ENCODE measurements around the gene FBXO2.

The FBXO2 gene

DNA sequence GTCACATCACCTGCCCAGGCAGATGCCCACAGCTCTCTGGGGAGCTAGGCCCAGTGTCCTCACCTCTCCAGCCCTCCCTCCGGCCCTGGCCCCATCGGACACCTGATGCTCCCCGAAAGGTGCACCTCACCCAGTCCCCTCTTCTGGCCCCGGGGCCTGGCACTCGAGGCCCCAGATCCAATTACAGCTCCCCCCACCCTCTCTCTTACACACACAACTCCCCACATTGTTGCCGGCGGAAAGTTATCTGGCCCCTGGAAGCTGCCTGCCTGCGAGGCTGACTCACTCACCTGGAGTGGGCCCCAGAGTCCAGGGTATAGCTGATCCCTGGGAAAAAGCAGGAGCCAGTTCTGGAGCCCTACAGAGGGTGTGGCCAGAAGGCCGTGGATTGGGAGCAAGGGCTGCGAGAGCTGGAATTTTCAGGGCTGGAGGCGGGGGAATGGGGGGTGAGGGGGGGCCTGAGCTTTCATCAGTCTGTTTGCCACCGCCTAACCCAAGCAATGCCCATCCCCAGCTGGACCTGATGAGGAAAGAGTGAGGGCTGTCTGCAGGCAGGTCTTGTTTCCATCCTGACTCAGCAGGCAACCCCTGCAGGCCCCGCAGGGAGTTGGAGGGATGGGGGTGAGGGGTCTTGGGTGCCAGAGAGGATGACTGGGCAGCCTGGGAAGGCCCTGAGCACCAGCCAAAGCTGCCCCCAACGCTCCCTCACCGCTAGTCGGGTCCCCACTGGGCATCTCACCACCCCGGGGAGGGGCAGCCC lies 948 bp downstream of the FBXO2 start:
- peak; percentile 56 for DNase-seq (ENCODE audit: low read depth)

DNA sequence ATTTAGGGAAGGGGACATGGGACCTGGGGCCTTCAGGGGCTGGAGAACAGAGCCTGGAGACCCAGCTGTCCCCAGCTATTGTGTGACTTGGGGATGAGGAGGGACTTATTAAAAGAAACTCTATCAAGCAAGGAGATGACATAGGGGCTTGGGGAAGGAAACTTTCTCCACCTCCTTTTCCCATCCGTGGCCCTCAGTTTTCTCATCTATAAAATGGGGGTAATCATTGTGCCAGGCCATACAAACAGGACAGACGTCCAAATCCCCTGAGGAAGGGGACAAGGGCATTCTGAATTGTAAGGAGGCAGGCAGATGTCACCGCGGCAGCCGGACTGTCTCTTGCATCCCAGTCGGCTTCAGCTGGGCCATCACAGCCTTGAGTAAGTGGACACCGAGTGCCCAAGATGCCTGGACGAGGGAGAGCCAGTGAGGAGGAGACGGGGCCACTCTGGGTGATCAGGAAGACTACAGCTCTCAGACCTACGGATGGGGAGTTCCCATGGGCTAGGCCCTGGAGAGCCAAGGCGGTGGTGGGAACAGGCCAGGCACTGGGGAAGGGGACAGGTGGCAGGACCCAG lies 1.9 kb downstream of the FBXO2 start:
- DNase-seq (ENCODE audit: low read depth): no peak

DNA sequence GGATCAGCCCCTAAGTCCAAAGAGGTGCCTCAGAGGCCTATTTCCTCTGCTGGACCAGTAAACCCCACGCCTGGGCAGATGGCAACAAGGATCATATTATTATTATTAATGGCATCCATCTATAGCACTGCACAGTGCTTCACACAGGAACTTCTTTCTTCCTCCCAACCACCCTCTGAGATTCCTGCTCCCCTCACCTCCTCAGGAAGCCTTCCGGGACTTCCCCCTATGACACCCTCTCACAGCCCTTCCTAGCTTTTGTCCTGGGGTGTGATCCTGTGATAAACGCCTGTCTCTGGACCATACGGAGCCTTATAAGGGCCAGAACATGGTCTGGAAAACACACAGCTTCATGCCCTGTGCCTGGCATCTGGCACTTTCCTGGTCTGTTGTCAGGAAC lies 3.2 kb downstream of the FBXO2 start:
- no peak for DNase-seq (ENCODE audit: low read depth)

DNA sequence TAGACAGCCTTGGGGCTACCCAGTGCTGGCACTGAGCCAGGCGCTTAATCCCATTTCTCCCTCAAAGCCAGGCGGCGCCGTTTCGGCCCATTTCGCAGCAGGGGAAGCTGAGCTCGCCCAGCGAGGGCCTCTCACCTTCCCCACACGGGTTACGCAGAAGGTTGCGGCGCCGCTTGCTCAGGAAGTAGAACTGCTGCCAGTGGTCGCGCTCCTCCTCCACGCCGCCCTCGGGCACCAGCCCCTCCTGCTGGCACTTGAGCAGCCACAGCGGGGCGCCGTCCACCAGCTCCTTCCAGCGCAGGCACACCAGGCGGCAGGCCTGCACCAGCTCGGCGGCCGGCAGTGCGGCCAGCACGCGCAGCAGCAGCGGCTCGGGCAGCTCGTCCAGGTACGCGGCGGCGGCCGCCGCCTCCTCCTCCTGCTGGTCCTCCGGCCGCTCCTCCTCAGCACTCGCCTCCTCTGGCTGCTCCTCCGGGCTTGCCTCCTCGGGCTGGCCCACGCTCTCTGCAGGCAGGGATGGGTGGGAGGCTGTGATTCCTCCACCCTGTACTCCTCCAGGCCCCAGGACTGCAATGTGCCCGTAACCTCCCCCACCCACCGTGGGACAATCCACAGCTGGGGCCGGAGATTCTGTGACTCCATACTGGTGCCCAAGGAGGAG lies 3.8 kb downstream of the FBXO2 start:
- peak; percentile 55 for DNase-seq (ENCODE audit: low read depth)

DNA sequence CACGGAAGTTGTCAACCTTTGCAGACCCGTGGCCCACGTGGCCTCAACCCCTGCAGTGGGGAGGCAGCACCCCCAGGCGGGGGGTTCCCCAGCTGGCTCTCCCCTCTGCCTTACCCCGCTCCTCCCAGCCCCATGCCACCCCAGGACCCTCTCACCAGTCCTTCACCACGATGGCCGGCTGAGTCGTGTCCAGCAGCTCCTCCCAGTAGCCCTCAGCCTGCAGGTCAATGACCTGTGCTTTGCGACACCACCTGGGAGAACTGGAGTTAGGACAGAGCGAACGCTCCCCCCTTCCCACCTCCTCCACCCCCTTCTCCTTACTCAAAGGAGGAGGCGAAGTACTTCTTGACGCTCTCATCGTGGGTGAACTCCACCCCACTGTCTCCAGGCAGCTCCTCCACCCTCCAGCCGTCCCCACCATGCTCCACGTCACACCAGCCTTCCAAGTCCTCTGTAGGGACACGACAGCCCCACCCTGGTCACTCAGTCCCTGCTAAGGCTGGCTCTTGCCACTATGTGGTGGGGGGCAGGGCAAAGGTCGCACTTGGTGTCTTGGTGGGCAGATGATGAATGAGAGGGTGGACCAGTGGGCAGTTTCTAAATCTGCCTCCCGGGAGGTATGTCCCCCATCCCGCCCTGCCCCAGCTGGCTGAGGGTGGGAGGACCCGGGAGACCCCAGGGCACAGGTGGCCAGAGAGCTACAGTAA lies 4.5 kb downstream of the FBXO2 start:
- DNase-seq (ENCODE audit: low read depth): no peak

DNA sequence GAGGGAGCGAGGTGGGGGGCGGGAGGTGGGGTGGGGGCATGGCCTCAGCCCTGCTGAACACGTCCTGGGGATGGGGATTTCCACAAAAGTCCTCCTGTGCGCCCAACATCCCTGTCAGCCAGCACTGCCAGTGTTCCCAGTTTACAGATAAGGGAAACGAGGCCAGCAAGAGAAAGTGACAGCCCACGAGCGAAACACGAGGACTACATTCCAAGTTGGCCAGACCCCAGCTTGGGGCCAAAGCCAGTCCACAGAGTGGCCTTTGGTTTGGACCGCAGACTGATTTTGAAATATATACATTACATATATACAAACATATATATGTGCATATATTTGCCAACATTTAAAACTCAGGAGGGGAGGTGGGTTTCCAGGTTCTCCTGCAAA lies 5.0 kb downstream of the FBXO2 start:
- DNase-seq (ENCODE audit: low read depth): no peak

- DNase-seq (ENCODE audit: low read depth): no peak
These were observed 5.5 kb downstream of the FBXO2 start for GRCh38 chr1:11648732-11649158.

DNA sequence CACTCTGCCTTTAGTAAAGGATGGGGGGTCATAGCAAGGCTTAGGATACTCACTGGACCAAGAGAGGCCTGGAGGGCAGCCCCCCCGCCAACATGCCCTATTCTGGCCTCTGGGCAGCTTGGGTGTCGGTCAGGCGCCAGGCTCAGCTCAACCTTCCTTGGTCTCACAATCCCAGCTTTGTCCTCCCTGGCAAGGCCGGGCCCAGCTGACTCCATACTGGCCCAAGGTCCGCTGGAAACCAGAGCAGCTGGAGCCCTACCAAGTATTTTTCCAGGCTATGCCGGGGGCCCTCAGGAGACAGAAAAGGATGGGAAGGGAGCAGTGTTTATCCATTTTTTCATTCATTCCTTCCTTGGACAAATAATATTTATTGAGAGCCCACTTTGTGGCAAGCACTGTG lies 6.2 kb downstream of the FBXO2 start:
- DNase-seq (ENCODE audit: low read depth): no peak

GRCh38 chr1:11647333-11647732 lies 6.9 kb downstream of the FBXO2 start:
- DNase-seq (ENCODE audit: low read depth): no peak

- no peak for DNase-seq (ENCODE audit: low read depth)
These were observed 7.9 kb downstream of the FBXO2 start for GRCh38 chr1:11646317-11646716.

GRCh38 chr1:11645670-11646265 lies 8.5 kb downstream of the FBXO2 start:
- DNase-seq (ENCODE audit: low read depth): peak; percentile 46

DNA sequence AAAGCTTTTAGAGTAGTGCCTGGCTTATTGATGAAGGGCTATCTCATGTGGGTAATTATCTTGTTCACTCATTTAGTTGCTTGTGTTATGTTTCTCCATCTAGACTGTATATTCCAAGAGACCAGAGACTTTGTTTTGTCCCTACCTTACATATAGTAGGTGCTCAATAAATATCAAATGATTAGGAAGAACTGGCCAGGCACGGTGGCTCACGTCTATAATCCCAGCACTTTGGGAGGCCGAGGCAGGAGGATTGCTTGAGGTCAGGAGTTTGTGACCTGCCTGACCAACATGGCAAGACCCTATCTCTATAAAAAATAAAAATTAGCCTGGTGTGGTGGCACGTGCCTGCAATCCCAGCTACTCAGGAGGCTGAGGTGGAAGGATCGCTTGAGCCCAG lies 9.0 kb downstream of the FBXO2 start:
- no peak for DNase-seq (ENCODE audit: low read depth)

DNA sequence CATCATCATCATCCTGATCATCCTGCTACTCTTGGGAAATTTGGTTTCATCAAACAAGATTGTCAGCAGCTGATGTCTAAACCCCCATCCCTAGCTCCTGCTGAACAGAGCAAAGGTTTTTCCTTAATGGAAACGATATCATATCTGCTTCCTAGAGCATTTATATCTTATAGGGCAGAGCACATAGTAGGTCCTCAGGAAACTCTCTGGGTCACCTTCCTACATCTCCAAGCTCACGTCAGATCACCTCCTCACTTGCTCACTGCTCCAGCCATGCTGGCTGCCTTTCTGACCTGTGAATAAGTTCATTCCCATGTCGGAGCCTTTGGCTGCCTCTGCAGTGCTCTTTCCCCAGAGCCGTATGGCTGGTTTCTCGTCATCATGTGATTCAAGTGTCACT lies 10.4 kb downstream of the FBXO2 start:
- no peak for DNase-seq (ENCODE audit: low read depth)

DNA sequence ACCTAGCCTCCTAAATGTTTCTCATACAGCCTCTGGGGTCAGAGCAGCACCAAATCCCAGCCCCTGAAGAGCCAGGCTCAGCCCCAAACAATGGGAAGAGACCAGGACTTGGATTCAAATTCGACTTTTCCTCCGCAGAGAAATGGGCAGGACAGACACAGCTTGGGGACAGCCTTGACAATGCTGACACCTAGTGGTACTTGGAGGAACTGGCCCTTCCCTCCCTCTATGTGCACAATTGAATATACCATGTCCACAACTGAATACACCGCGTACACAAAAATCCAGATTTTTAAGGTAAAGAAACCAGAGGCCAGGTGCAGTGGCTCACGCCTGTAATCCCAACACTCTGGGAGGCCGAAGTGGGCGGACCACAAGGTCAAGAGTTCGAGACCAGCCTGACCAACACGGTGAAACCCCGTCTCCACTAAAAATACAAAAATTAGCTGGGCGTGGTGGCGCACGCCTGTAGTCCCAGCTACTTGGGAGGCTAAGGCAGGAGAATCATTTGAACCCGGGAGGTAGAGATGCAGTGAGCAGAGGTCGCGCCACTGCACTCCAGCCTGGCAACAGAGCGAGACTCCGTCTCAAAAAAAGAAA lies 11.7 kb downstream of the FBXO2 start:
- peak; percentile 42 for DNase-seq (ENCODE audit: low read depth)

DNA sequence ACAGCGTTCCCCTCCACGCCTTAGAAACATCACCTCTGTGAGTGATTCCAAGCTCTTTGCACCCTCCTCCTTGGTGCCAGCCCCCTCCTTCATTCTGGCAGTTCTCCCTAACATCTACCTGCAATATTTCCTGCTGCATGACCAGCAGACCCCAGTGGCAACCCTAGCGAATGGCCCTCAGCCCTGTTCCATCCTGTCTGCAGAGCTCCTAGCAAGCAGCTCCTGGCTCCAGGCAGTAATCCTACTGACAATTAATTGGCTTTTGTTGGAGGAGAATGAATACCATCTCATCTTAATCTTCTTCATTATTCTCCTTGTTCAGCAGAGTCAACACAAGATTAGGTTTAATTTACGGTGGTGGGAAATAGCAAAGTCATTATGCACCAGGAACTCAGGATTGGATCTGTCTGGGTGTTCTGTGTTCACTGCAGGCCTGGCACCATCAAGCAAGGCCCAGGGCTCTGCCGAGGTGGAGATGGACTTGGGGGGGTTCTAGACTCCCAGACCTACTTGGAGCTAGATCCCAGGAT lies 12.4 kb downstream of the FBXO2 start:
- DNase-seq (ENCODE audit: low read depth): no peak

DNA sequence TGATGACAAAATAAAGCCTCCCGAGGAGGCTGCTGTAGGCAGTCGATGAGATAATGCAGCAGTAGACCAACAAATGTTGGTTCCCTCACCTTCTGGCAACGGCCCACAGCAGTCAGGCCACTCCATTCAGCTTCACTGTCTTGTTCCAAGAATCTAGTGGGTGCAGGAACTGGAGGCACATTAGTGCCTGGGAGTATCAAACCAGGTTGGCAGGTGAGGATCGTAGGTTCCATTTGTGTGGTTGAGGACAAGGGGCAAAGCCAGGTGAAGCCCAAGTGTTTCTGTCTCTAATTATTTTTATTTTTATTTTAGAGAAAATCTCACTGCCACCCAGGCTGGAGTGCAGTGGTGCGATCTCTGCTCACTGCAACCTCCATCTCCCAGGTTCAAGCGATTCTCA lies 13.3 kb downstream of the FBXO2 start:
- DNase-seq (ENCODE audit: low read depth): no peak

DNA sequence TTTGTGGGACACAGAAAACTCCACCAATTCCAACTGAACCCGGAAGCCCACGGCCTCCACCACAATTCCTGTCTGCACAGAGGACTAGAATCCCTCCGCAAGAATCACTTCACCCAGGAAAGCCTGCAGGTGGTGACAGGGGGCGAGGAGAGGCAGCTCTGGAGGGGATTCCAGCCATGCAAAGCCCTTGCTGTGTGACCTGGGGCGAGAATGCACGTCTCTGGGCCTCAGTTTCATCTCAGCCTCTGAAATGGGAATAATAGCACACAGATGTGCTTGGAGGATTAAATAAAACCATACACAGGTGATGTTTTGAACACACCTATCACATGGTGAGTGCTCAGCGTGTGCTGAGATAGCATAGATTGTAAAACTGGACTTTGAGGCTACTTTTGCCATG lies 14.1 kb downstream of the FBXO2 start:
- no peak for DNase-seq (ENCODE audit: low read depth)

- no peak for DNase-seq (ENCODE audit: low read depth)
These were observed 14.9 kb downstream of the FBXO2 start for GRCh38 chr1:11639372-11639771.

- DNase-seq (ENCODE audit: low read depth): no peak
These were observed 16.1 kb downstream of the FBXO2 start for GRCh38 chr1:11638121-11638520.

DNA sequence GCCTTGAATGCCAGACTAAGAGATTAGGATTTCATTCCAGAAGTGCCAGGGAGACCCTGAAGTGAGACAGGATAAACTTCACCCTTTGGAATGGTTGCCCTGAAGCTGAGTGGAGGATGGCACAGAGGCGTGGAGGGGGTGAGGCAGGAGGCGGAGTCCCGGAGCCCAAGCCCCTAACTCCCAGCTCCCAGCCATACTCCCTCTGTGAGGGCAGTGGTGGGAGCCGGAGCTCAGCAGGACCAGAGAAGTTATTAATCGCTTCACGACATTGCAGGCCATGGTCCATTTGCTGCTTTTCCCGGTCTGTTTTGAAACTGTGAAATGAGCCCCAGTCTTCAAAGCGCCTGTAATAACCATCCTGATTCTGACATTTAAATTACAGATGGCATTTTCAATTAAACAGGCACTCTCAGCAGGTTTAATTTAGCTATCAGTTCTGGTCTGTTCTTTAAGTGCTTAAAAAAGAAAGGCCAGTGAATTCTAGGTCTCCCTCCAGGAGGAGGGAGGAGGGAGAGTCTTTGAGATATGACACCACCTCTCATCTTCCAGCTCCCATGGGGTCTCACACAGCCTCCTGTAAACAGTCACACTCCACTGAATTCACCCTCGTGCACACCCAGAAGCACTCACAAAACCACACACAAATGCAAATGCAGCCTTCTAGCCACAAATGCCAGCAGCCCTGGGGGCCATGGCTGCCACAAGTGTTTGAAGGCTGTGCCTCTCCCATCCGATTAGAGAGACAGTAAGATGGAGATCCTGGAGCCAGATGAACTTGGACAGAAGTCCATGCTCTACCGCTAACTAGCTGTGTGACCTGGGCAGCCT lies 19.6 kb downstream of the FBXO2 start:
- no peak for DNase-seq (ENCODE audit: low read depth)
